ENCODE results near the gene AGTPBP1.

DNA sequence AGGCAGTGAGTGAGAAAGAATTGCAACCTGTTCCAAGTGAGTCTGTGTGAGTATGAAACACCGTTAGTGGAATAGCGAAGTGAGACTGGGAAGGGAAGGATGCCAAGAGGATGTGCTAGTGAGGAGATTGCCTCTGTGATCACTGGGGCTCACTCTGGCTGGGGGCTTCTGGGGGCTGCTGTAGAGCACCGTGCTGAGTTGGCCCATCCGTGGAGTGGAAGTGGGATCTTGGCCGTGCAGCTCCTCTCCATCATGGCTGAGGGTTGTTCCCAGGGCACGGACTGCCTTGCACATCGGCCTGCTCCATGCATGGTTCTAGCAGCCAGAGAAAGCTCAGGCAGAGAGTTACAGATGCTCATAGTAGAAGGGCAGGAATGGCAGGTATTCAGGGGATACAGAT is 236.1 kb downstream of the AGTPBP1 start:
- TF ChIP-seq, protein P1, sequence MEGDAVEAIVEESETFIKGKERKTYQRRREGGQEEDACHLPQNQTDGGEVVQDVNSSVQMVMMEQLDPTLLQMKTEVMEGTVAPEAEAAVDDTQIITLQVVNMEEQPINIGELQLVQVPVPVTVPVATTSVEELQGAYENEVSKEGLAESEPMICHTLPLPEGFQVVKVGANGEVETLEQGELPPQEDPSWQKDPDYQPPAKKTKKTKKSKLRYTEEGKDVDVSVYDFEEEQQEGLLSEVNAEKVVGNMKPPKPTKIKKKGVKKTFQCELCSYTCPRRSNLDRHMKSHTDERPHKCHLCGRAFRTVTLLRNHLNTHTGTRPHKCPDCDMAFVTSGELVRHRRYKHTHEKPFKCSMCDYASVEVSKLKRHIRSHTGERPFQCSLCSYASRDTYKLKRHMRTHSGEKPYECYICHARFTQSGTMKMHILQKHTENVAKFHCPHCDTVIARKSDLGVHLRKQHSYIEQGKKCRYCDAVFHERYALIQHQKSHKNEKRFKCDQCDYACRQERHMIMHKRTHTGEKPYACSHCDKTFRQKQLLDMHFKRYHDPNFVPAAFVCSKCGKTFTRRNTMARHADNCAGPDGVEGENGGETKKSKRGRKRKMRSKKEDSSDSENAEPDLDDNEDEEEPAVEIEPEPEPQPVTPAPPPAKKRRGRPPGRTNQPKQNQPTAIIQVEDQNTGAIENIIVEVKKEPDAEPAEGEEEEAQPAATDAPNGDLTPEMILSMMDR (IDR thresholded peaks at IDR 0.05), result no peak
- TF ChIP-seq POLR2A (IDR thresholded peaks at IDR 0.05), result no peak
